Upper lobe of right lung (tissue), 1 donor: Measurements from ENCODE around the gene C1orf21. TPM values are rescaled to one million over a fixed set of nuclear protein-coding genes. Genes with fewer than 3 reads are reported as not detected.
"Not testable (repeated sequence)": the region's sequence is repeated elsewhere in the genome, so short reads cannot be mapped to it uniquely, and the experiment has no call there.

Experiments used
- ATAC-seq: fragments of 200-7000 bp; cut with Tn5 transposase; one replicate; pipeline ENCODE4 v1.9.1; 2020; ENCODE audit warnings: mild to moderate bottlenecking, moderate library complexity
- DNase-seq: peaks from one replicate; pipeline ENCODE4 v3.0.0-alpha.2; 2020
- H3K27ac ChIP-seq: fragments of 200-600 bp; one replicate; pipeline ENCODE4 v1.8.0; 2022
- H3K27me3 ChIP-seq: fragments of 200-600 bp; one replicate; pipeline ENCODE4 v1.8.0; 2022; ENCODE audit warnings: mild to moderate bottlenecking
- H3K36me3 ChIP-seq: fragments of 200-600 bp; one replicate; pipeline ENCODE4 v1.8.0; 2022
- H3K4me1 ChIP-seq: fragments of 200-600 bp; one replicate; pipeline ENCODE4 v1.8.0; 2022
- H3K4me3 ChIP-seq: fragments of 200-600 bp; one replicate; pipeline ENCODE4 v1.8.0; 2022; ENCODE audit warnings: mild to moderate bottlenecking
- H3K9me3 ChIP-seq: fragments of 200-600 bp; one replicate; pipeline ENCODE4 v1.8.0; 2022
- CTCF ChIP-seq: fragments of 200-600 bp; IDR thresholded peaks from one replicate; pipeline ENCODE4 v1.8.0; 2022; ENCODE audit warnings: antibody characterized with exemption
- intact Hi-C: fragments of 100-400 bp; cut with DNase I; formaldehyde crosslinking; loops from one replicate; pipeline ENCODE4 v1.11.0; 2022
- total RNA-seq: library from RNA; stranded (reverse); fragmentation: NEBNext Ultra II Directional; extraction: Animal tissue kit (Norgen Biotek cat#: 25700); gene quantifications from one replicate; pipeline ENCODE4 v1.2.1, GENCODE V29; 2021
- donor health status: DM: no; HTN: yes; CAD: no; lungs with severe emphysema.

The C1orf21 gene
- total RNA-seq, 1 donor from 2014 or later = 78.8 TPM

DNA sequence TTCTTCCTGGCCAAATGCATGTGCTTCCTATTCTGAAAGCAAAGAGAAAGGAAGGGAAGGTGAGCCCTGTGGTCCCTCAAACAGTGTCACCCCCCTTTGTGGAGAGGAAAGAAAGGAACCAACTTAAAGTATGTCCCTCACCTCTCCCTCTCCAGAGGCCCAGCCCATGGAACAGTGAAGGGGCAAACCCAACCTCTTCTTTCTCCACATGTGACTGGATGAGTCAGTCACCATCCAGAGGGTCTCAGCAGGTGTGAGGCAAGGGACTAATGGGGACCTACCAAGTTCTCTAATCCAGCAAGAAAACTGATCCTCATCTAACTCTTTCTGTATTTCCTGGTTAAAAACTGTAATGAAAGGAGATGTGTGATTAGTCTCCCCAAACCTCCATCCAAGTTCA, 222.2 kb downstream of the C1orf21 start:
- no peak for DNase-seq
- H3K36me3 ChIP-seq = no peaks in the 10 kb centered on the region
- no peaks in the 10 kb centered on the region for H3K9me3 ChIP-seq
- no peak for ATAC-seq
- H3K27ac ChIP-seq = no peak overlapping the region
- intact Hi-C loops = no loop called here
- H3K27me3 ChIP-seq = no peaks in the 10 kb centered on the region
- TF ChIP-seq CTCF = no peak
- no peak overlapping the region for H3K4me3 ChIP-seq
- H3K4me1 ChIP-seq = peaks cover 13% of the 10 kb centered on the region

DNA sequence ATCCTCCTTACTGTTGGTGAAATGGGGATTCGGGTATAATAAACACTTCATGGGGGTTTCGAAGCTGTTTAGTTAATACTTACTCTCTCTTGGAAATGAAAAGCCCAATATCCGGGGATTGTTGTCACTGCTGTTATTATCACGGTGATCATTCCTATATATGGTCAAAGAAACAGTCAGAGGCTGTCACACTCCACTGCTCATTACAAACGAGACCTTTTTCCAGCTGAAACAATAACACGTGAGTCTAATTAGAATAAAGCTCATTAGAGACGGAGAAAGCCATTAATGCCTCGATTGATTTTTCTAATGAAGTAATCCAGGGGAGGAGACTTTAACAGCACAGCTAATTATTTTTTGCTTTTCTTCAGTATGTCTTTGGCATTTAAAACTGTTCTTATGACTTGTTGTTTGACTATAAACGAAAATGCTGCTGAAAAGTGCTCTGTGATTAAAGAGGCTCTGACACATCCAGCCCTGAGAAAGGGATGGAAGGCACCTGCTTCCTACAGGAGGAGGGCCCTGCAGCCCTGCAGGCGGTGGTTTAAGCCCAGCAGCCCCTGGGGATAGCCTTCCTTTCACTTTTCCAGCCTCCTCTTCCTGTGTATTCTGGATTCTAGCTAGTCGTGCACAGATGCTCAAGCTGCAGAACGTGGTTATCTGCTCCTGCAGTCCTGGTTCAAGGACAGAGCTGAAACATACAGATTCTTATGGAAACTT, 224.2 kb downstream of the C1orf21 start:
- no peaks in the 10 kb centered on the region for H3K36me3 ChIP-seq
- intact Hi-C loops = no loop called here
- no peaks in the 10 kb centered on the region for H3K9me3 ChIP-seq
- no peak for TF ChIP-seq CTCF
- DNase-seq (no peak), ATAC-seq (peak; percentile 11)
- H3K27me3 ChIP-seq = no peaks in the 10 kb centered on the region
- no peak overlapping the region for H3K27ac ChIP-seq
- H3K4me3 ChIP-seq = no peak overlapping the region
- peaks cover 15% of the 10 kb centered on the region for H3K4me1 ChIP-seq

DNA sequence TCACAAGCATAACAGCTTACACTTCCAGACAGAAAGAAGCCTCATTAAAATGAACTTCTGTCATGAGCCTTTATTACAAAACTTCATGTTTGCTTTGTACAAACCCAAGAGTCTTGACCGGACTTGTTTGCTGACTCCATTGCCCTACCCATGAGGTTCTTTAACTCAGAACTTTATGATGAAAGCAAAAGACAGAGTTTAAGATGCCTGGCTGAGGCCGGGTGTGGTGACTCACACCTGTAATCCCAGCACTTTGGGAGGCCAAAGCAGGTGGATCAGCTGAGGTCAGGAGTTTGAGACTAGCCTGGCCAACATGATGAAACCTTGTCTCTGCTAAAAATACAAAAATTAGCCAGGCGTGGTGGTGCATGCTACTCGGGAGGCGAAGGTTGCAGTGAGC, 225.4 kb downstream of the C1orf21 start:
- H3K27ac ChIP-seq, H3K9me3 ChIP-seq, intact Hi-C loops, H3K27me3 ChIP-seq, DNase-seq, H3K4me3 ChIP-seq, H3K36me3 ChIP-seq: not testable (repeated sequence)
- peaks cover 15% of the 10 kb centered on the region for H3K4me1 ChIP-seq
- ATAC-seq = peak; percentile 85

DNA sequence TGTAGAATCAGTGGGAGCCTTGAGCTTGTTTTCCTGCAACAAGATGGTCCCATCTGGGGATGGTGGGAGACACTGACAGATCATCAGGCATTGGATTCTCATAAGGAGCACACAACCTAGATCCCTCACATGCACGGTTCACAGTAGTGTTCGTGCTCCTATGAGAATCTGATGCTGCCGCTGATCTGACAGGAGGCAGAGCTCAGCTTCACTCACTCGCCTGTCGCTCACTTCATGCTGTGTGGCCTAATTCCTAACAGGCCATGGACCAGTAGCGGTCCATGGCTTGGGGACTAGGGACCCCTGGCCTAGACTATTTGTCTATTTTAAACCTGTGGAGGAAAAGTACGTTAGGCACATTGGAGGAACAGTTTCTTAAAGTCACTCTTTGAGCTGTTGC, 227.8 kb downstream of the C1orf21 start:
- peaks cover 15% of the 10 kb centered on the region for H3K4me1 ChIP-seq
- no peaks in the 10 kb centered on the region for H3K27me3 ChIP-seq
- intact Hi-C loops = no loop called here
- H3K4me3 ChIP-seq = no peak overlapping the region
- no peaks in the 10 kb centered on the region for H3K36me3 ChIP-seq
- no peaks in the 10 kb centered on the region for H3K9me3 ChIP-seq
- no peak overlapping the region for H3K27ac ChIP-seq
- TF ChIP-seq CTCF = no peak
- DNase-seq (no peak), ATAC-seq (no peak)

DNA sequence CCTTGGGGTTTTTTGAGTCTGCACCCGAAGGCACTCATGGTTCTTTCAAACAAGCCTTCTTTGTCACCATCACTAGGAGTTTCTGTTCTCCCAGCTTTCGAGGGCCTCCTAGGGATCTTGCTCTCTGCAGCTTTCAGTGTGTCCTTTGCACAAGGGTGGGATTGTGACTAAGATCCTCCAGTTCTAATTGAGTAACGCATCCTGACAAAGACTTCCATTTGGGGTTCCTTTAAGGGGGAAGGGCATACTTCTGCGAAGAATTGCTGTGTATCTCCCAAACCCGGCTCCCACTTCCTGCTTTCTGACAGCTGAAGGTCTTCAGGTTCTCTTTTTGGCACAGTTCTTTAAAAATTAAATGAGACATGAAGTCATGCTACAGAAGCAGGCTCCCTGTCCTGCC, 228.5 kb downstream of the C1orf21 start:
- ATAC-seq (peak; percentile 41), DNase-seq (no peak)
- no peak for TF ChIP-seq CTCF
- H3K27ac ChIP-seq = no peak overlapping the region
- H3K36me3 ChIP-seq = no peaks in the 10 kb centered on the region
- intact Hi-C loops = no loop called here
- no peak overlapping the region for H3K4me3 ChIP-seq
- no peaks in the 10 kb centered on the region for H3K27me3 ChIP-seq
- H3K4me1 ChIP-seq = peaks cover 17% of the 10 kb centered on the region
- H3K9me3 ChIP-seq = no peaks in the 10 kb centered on the region

DNA sequence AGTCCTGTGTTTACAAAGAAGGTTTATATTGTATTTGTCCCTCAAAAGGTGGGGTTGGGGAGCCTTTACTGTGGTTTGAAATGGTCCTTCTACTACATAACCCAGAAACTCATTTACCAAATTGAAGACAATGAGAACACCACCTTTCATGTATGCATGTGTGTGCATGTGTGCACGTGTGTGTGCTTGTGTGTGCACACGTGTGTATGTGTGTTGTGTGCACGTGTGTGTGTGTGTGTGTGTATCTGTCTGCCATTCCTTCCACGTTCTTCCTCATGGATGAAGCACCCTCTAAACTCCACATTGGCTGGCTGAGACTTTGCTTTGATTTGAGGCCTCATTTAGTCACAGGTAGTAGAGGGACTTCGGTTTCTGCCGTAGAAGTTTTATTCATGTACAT, 229.7 kb downstream of the C1orf21 start:
- H3K36me3 ChIP-seq = no peaks in the 10 kb centered on the region
- H3K4me1 ChIP-seq = peaks cover 19% of the 10 kb centered on the region
- H3K27me3 ChIP-seq = no peaks in the 10 kb centered on the region
- no peak overlapping the region for H3K27ac ChIP-seq
- H3K4me3 ChIP-seq = no peak overlapping the region
- no peak for TF ChIP-seq CTCF
- intact Hi-C loops = no loop called here
- DNase-seq = no peak
- no peak for ATAC-seq
- H3K9me3 ChIP-seq = no peaks in the 10 kb centered on the region
